ENCODE results near the gene MYL7. TPM values are rescaled to one million over a fixed set of nuclear protein-coding genes. Genes with fewer than 3 reads are reported as not detected.

MYL7 gene
- total RNA-seq, 1 donor from 2014 or later = not detected

GRCh38 chr7:44101303-44101965, 39.7 kb downstream of the MYL7 start:
- DNase-seq (ENCODE audit: low read depth) = no peak
- H3K4me3 ChIP-seq (ENCODE audit: low read depth, low read length) = no peak overlapping the region
- TF ChIP-seq, protein P1, sequence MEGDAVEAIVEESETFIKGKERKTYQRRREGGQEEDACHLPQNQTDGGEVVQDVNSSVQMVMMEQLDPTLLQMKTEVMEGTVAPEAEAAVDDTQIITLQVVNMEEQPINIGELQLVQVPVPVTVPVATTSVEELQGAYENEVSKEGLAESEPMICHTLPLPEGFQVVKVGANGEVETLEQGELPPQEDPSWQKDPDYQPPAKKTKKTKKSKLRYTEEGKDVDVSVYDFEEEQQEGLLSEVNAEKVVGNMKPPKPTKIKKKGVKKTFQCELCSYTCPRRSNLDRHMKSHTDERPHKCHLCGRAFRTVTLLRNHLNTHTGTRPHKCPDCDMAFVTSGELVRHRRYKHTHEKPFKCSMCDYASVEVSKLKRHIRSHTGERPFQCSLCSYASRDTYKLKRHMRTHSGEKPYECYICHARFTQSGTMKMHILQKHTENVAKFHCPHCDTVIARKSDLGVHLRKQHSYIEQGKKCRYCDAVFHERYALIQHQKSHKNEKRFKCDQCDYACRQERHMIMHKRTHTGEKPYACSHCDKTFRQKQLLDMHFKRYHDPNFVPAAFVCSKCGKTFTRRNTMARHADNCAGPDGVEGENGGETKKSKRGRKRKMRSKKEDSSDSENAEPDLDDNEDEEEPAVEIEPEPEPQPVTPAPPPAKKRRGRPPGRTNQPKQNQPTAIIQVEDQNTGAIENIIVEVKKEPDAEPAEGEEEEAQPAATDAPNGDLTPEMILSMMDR (conservative IDR thresholded peaks at IDR 0.05; ENCODE audit: low read depth, low read length) = no peak

GRCh38 chr7:44100458-44101302, 40.5 kb downstream of the MYL7 start:
- TF ChIP-seq, protein P1 (conservative IDR thresholded peaks at IDR 0.05; ENCODE audit: low read depth, low read length) = no peak
- H3K4me3 ChIP-seq (ENCODE audit: low read depth, low read length) = no peak overlapping the region
- DNase-seq (ENCODE audit: low read depth) = no peak

DNA sequence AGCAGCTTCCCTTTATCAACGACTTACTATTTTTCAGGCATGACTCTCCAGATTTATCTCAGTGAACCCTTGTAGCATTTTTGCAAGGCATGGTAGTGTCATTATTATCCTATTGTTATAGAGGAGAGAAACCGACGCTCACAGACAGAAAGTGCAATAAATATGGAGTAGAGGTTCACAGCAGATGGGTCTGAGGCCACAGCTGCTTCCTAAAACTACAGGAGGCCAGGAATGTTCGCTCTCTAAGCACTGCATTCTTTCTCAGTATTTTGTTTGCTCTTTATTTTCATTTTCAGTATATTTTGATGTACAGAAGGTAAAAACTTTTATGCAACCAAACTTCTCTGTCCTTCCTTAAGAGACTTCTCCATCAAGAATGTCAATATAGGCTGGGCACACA, 41.5 kb downstream of the MYL7 start:
- H3K4me3 ChIP-seq (ENCODE audit: low read depth, low read length) = no peak overlapping the region
- TF ChIP-seq, protein P1 (conservative IDR thresholded peaks at IDR 0.05; ENCODE audit: low read depth, low read length) = no peak
- no peak for DNase-seq (ENCODE audit: low read depth)

- no peak overlapping the region for H3K4me3 ChIP-seq (ENCODE audit: low read depth, low read length)
- TF ChIP-seq, protein P1 (conservative IDR thresholded peaks at IDR 0.05; ENCODE audit: low read depth, low read length) = no peak
- DNase-seq (ENCODE audit: low read depth) = no peak
Measured at GRCh38 chr7:44098092-44099068, 42.8 kb downstream of the MYL7 start.

- no peak overlapping the region for H3K4me3 ChIP-seq (ENCODE audit: low read depth, low read length)
- DNase-seq (ENCODE audit: low read depth) = no peak
- TF ChIP-seq, protein P1 (conservative IDR thresholded peaks at IDR 0.05; ENCODE audit: low read depth, low read length) = no peak
Measured at GRCh38 chr7:44097064-44097932, 43.8 kb downstream of the MYL7 start.

All from epithelial cell of proximal tubule (primary cell).